ENCODE measurements around the gene FBXL13.
"Not testable (repeated sequence)": the region's sequence is repeated elsewhere in the genome, so short reads cannot be mapped to it uniquely, and the experiment has no call there.

The FBXL13 gene

DNA sequence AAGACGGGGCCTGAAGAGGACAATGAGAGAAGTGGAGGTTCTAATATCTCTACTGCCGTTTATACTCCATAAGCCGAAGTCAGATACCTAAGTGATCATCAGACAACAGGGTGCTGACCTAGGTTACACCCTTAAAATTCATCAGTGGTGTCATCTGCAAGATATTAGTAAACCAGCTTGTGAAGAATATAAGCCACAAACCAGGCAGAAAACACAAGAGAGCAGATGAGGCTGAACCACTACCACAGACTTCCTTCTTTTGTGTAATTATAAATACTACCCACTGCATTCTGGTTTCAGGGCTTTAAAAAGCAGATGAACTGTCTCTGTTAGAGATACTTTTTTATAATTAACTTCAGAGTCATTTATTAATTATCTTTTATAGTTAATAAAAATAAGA, 230.7 kb downstream of the FBXL13 start:
- DNase-seq: no peak

DNA sequence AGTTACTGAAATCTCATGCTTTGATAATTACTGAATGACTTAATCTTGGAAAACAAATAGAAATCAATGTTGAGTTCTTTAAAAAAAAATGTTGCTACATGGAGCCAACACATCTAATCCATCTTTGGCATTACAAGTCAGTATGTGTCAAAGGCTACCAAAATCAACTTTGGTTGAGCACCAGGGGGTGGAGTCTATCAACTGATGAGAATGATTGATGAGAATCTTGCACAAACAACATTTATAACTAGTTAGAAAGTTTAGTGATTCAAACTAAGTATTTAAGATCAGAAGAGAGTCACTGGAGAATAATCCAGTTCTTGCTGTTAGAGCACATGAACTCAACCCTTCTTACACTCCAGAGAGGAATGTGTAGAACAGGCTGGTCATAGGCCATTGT, 232.3 kb downstream of the FBXL13 start:
- DNase-seq: no peak

DNA sequence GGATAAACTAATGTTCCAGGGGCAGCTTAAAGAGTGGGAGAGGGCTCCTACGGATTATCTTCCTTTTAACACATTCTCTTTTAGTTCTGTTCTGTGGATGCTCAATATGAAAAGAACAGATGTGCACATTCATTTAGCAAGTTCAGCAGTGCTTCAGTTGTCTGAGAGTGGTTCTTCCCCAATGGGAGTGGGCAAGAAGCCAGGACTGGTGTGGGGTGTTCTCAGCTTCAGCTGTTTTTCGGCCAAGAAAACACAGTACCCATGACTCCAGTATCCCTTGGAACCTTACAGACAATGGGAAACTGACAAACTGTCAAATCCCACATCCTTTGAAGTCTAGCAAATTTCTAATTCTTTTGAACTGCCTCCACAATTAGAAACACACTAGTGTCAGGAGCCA, 233.3 kb downstream of the FBXL13 start:
- no peak for DNase-seq

DNA sequence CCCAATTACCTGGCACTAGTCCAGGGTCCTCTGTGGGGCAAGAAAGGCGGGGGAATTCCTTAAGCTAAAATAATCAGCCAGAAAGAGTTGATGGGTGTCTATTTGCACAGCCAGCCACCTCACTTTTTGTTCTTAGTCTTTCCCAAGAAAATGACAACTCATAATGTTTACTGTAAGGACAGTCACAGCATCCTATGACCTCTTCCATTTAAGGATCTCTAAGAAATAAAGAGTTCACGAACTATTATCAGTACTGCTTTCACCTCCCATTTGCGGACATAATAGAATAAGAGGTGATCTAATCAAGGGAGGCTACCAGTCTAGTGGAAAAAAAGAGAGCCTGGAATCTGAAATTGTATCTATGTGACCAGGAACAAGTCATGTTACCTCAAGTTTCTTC, 234.2 kb downstream of the FBXL13 start:
- no peak for DNase-seq

DNA sequence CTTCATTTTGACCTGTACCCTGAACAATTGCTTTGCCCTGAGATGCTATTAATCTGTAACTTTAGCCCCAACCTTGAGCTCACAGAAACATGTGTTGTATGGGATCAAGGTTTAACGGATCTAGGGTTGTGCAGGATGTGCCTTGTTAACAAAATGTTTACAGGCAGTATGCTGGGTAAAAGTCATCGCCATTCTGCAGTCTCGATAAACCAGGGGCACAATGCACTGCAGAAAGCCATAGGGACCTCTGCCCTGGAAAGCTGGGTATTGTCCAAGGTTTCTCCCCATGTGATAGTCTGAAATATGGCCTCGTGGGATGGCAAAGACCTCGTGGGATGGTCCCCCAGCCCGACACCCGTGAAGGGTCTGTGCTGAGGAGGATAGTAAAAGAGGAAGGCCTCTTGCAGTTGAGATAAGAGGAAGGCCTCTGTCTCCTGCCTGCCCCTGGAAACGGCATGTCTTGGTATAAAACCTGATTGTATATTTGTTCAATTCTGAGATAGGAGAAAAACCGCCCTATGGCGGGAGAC, 236.0 kb downstream of the FBXL13 start:
- DNase-seq: not testable (repeated sequence)

DNA sequence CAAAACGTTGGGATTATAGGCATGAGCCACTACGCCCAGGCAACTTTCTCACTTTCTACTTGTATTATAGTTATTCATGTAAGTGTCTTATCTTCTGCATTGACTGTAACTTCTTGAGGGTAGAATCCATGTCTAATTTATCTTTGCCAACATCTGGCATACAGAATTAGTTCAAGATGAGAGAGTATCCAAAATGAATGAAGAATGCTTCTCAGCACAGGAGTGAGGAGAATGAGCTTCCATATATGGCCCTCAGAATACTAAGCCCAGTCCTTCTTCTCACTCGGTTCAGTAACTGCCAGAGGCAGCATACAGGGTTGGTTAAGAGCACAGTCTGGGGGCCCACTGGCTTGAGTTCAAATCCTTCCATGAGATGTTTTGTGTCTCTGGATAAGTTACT, 236.8 kb downstream of the FBXL13 start:
- no peak for DNase-seq

DNA sequence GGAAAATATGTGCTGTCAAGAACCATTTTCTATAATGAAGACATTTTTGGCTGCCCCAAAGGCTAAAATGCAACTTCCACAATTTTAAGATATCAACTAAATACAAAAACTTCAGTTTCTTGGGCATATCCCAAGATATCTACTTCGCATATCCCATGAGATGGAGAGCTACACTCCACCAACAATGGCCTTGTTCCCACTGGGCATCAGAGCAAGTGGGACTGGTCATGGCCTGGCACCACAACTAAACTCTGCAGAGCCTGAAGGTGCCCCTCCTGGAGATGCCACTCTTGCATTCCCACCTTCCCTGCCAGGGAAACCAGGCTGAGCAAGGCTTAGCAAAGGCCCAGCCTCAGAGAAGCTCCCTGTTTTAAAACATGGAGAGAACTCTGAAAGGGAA, 237.6 kb downstream of the FBXL13 start:
- no peak for DNase-seq

DNA sequence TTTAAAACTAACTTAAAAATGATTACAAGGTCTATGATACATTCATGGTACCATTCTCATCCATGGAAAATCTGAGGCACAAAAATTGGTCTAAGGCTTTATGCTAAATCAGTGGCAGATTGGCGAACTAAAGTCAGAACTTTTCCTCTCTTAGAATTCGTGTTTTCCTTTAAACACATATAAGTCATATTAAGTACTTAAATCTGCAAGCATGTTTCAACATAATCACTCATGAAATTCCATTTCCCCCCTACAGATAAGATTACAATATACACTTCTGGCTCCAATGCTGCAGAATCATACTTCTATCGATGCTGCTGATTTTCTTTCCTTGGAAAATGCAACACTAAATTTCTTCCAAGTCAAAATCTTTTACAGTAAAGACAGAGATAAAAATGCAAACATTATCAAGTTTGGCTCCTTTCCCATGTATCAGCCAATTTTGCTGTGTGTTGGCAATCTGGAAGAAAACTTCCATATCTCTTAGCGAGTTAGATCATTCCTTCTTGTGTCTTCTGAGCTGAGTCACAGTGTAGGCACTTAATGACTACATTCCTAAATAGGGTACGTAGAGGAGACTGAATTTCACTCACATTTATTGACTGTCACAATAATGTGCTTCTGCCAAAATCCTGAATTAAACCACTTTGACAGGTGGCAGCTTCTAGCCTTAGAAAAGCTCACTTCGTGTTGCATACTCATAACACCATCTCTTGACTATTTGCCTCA, 238.2 kb downstream of the FBXL13 start:
- DNase-seq: no peak

DNA sequence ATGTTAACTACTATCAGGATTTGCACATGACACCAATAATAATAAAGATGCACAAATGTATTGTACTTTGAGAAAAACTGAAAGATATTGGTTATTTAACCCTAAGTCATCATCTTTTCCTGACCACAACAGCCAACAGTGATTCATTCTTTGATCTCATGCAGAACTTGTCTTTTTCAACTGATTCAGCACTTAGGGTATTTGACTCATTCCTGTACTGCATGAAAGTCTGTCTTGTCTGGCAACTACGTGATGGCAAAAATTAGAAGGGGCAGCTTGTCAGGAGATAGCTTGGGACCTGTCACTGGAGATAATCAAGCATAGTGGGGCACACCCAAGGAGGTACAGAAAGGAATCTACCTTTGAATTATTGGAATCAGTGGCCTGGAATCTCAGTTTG, 239.6 kb downstream of the FBXL13 start:
- DNase-seq: no peak

DNA sequence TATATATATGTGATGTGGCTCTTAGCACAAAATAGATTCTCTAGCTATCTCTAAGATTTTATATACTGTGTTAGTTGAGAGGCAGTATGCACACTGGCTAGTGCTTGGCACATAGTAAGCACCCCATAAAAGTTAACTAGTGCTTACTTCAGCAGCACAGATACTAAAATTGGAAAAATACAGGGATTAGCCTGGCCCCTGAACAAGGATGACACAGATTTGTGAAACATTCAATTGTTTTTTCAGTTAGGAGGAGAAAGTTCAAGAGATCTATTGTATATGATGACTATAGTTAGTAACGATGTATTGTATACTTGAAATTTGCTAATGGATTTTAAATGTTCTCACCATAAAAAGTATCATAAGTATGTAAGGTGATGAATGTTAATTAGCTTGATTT, 240.1 kb downstream of the FBXL13 start:
- no peak for DNase-seq

DNA sequence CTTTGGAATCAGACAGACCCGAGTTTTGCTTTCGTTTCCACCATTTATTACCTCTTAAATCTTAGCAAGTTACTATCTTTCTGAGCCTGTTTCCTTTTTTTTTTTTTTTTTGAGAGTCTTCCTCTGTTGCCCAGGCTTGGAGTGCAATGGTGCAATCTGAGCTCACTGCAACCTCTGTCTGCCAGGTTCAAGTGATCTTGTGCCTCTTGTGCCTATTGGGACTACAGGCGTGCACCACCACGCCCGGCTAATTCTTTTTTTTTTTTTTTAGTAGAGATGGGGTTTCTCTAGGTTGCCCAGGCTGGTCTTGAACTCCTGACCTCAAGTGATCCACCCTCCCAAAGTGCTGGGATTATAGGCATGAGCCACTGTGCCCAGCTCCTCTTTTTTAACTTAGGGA, 241.3 kb downstream of the FBXL13 start:
- DNase-seq: no peak

DNA sequence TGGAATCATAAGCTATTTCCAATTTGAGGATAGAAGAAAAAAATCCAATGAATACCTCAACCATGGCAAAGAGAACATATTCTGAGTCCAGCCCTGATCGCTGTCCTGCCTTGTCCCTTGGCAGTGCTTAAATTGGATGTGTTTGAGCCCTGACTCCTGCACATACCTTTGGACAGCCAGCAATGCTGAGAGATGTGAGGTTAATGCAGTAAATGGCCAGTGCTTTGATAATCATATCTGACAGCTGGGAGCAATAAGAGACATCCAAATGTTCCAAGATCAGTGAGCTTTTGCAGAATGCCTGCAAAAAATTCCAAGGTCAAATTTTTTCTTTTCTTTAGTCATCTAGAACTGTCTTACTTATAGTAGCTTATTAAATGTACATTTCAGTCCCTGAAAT, 241.9 kb downstream of the FBXL13 start:
- DNase-seq: no peak

DNA sequence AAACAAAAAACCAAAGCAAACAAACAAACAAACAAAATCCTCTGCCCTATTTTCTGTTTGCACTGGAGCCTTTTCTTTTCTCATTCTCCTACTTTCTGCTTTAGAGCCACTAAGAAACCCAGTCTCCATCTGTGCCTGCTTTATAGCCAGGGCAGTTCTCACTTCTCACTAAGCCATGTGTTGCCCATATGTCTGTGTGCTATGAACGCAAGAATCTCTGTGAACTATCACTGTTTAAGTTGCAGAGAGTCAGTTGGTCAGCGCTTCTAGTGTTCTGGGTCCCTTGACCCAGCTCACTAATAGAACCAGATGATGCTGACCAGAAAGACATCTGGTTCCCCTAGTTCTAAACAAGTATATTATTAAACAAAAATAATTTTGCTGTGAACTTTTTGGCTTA, 244.4 kb downstream of the FBXL13 start:
- no peak for DNase-seq

DNA sequence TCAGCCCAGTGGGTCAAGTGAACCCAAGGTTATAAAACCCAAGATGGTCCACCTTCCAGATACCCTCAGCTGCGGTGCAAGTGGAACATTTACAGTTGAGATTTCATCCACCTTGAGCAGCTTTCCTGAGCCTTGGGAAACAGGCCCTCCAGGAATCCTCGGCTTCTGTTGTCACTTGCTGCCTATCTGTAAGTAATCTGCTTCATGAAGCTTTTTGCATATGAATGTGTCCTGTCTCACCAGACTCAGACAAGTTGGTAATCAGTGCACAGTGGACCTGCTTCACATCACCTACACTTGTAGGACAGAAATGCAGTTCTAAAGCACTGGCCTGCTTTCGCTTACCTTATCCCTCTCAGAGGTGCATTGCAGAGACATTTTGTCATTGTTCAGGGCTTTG, 245.5 kb downstream of the FBXL13 start:
- no peak for DNase-seq

DNA sequence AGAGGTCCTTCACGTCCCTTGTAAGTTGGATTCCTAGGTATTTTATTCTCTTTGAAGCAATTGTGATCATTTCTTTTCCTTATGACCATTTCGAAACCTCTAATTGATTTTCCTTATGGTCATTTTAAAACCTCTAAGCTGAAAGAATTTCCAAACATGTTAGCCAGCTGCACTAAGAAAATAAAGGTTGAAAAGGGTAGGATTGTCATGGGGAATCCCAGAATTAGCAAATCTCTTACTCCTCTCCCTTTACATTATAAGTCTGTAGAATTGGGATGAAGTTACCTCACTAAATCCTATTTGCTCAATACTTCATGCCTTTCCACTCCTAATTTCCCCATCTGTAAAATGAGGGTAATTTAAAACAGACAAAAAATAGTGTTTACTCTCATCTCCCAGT, 246.3 kb downstream of the FBXL13 start:
- DNase-seq: no peak

DNA sequence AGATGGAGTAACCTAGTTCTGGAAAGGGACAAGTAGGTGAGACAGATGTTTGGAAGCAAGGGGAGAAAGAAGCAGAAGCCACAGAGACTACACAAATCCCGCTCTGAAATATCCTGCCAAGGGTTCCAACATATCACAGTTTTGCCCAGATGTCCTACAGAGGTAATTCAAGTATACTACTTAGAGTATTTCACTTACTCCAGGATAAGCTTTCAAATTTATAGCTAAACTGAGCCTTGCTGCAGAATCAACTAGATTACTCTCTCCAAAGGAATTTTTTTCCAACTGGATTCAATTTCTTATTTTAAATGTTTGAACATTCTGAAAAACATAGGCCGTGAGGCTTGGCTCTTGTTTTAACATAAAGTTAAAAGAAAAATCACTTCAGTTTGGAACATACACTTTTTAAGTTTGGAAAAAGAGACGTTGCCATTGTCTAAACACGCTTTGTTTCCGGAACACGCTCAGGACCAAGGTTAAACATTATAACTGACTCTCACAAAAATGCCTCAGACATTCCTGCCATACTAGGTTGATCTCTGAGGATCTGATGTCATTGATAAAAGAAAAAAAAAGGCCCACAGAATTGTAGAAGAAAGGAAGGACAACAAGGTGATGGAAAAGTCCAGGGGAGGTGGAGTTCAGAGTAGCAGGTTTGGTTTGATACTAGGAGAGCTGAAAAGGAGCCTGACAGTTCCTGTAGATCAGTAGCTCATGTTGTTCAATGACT, 251.0 kb downstream of the FBXL13 start:
- DNase-seq: no peak

DNA sequence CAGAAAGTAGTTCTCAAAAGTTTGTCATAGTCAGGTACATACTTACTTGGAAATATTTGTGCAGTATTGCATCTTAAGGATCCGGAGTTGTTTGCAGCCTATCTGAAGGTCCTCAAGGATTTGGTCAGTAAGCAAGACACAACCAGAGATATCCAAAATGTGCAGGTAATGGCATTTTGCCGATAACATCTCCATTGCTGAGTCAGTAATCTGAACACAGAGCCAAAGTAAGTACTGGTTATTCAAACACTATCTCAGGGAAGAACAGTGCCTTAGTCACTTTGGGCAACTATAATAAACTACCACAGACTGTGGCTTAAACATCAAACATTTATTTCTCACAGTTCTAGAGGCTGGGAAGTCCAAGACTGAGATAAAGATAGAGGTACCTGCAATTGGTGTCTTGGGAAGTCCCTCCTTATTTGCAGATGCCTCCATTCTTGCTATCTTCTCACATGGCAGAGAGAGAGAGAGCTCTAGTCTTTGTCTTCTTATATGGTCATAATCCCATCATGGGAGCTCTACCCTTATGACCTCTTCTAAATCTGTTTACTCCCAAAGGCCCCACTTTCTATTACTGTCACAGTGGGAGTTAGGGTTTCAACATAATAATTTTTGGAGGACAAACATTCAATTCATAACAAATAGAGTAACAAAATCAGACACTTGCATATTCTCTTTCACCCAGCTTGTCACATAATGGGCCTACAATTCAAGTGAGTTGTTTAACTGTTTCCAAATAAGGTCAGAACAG, 252.4 kb downstream of the FBXL13 start:
- DNase-seq: no peak

DNA sequence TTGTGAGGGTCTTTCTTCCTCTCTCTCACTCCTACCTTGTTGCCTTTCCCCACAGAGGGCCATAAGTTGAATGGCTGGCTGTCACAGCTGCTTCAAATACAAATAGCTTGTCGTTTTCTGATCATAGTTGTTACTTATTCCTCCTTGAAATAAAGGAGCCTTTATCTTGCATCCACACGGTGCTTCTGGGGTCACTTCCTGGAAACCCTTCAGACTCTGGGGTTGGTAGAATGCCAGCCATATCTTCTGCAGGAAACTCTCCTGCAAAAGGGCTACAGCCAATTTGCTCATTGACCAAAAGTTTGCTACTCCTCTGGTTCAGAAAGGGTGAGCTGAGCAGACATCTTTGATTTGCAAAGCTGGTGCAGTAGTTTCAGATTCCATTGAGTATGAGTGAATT, 255.4 kb downstream of the FBXL13 start:
- DNase-seq: no peak

DNA sequence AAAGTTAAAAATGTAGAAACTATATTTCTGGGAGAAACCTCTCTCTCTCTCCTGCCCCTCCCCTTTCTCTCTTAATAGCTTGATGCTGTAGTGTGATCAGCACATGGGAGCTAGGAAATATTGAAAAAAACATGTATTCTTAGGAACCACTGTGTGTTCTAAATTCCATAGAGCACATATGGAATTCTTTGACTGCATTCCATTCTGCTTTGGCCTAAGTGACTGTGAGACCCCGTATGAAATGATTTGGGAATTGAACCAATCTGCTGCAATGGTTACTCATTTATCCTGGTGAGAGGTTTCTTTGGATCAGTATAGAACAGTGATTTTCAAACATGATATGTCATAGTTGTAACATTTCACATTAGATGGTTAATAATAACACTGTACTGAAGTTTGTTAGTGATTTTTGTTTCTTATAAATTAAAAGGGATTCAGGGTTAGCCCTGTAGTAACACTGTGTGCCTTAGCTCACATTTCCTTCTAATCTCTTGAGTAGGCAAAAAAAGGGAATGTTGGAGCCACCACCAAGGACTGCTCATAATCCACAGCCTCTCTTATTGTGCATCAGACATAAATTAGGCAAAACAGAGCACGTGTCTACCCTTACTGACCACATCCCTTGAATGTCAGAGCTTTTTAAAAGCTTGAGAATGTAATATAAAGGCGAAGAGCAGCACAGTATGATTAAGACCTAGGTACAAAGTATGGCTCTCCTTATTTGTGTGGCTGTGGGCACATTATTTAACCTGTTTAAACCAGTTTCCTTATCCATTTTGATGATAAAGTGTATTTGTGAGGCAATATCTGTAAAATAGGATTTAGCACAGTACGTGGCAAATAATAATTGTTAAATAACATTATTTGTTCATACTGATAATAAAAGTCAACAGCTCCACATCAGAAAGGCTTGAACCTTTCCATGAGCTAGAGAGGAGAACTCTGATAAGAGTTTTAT, 256.7 kb downstream of the FBXL13 start:
- no peak for DNase-seq

DNA sequence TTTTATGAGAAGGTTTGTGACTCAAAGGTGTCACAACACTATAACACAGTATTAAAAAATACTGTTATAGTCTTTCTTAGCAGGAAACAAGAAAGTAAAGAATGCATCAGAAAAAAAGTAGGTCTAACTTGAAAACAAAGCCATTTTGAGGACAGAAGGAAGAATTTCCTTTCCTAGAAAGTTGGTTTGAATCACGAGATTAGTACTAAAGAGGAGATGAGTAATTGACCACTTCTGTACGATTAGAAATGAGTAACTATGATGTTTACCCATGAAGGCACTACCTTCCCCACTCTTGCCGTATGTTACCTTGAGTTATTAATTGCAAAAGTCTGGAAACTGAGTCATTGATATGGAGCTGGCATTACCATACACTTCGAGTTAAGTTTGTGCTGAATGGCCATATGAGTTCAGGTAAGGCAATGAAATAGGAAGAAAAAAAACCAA, 260.5 kb downstream of the FBXL13 start:
- no peak for DNase-seq

DNA sequence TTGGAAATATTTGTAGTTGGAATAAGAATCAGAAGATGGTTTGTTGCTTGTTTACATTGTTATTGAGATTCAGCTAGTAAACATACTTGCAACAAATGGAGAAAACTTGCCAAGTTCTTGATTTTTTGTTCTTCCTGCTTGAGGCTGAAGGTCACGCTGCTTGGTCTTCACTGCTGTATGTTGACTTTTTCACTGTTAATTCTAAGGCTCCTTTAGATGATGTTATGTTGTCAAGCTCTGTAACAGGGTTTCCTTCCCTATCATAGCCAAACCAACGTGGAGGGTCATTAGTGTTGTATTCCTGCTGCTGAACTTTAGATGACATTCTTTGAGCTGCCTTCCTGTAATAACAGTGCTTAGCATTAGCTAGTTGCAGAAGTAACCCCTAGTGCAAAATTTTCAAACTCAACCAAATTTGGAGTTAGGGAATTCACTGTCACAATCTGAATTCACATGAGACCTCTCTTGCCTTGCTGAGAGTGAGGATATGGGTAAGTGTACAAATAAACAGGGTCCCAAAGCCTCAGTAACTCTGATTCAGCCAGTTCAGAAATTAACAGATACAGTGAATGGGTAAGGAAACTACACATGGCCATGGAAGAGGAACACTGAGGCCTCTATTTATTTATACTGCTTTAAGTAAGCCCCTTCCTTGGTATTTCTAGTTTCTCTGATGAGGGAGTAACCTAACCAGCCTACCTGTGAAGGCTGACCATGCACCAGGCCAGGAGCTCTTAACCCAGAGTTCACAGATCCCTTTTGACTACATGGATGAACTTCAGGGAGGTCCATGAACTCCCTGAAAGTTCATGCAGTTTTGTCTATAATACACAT, 261.2 kb downstream of the FBXL13 start:
- DNase-seq: no peak

All from activated CD8-positive, alpha-beta memory T cell treated with anti-CD3 and anti-CD28 coated beads, Interleukin-2, amount 50 U/mL, for 48 hours (primary cell).